Neural cell (in vitro differentiated cells): ENCODE measurements around the gene SNCAIP. TPM values are rescaled to one million over a fixed set of nuclear protein-coding genes. Genes with fewer than 3 reads are reported as not detected.

Experiments
- H2AFZ ChIP-seq: fragments of 200-600, 300-800 bp; sonication (generic), shearing (Covaris generic); 2 replicates; pipeline ENCODE4 v1.6.0; 2014; ENCODE audit warnings: low read depth, mild to moderate bottlenecking, antibody characterized with exemption, low read length, moderate library complexity
- H3F3A ChIP-seq: fragments of 200-600 bp; shearing (Covaris generic); 2 replicates; pipeline ENCODE4 v1.6.1; 2016; ENCODE audit warnings: mild to moderate bottlenecking, moderate library complexity, mixed read lengths, antibody characterized with exemption, low read length; ENCODE audit not compliant: insufficient read depth, poor library complexity, severe bottlenecking
- H3K27ac ChIP-seq: fragments of 200-600, 300-800 bp; sonication (generic), shearing (Covaris generic); 2 replicates; pipeline ENCODE4 v1.5.1; 2014; ENCODE audit warnings: mild to moderate bottlenecking, low read length, moderate library complexity
- H3K27me3 ChIP-seq: fragments of 300-800, 200-600 bp; sonication (generic), shearing (Covaris generic); 2 replicates; pipeline ENCODE4 v1.6.0; 2014; ENCODE audit warnings: mild to moderate bottlenecking, low read depth, low read length, moderate library complexity; ENCODE audit not compliant: insufficient read depth
- H3K36me3 ChIP-seq: fragments of 300-800, 200-600 bp; sonication (generic), shearing (Covaris generic); 2 replicates; pipeline ENCODE4 v1.5.1; 2014; ENCODE audit warnings: mild to moderate bottlenecking, antibody characterized with exemption, low read length, moderate library complexity; ENCODE audit not compliant: insufficient read depth
- H3K4me2 ChIP-seq: fragments of 300-800, 200-600 bp; sonication (generic), shearing (Covaris generic); 2 replicates; pipeline ENCODE4 v1.6.0; 2014; ENCODE audit warnings: mild to moderate bottlenecking, low read length
- H3K4me3 ChIP-seq: fragments of 300-800, 200-600 bp; sonication (generic), shearing (Covaris generic); 2 replicates; pipeline ENCODE4 v1.5.1; 2014; ENCODE audit warnings: mild to moderate bottlenecking, low read length, moderate library complexity
- H3K79me2 ChIP-seq: fragments of 200-600 bp; shearing (Covaris generic); replicated peaks from 2 replicates; pipeline ENCODE4 v1.6.0; 2014; ENCODE audit warnings: mild to moderate bottlenecking, low read length, moderate library complexity; ENCODE audit not compliant: insufficient read depth
- H3K9ac ChIP-seq: fragments of 300-800, 200-600 bp; sonication (generic), shearing (Covaris generic); 2 replicates; pipeline ENCODE4 v1.6.1; 2016; ENCODE audit warnings: mild to moderate bottlenecking, low read length, mixed read lengths
- H3K9me2 ChIP-seq: fragments of 200-600 bp; shearing (Covaris generic); 2 replicates; pipeline ENCODE4 v1.6.1; 2016; ENCODE audit warnings: mild to moderate bottlenecking, low read length, mixed read lengths; ENCODE audit not compliant: insufficient read depth
- H3K9me3 ChIP-seq: fragments of 200-600, 300-800 bp; sonication (generic), shearing (Covaris generic); 2 replicates; pipeline ENCODE4 v1.6.1; 2016; ENCODE audit warnings: mild to moderate bottlenecking, mixed run types, low read length, moderate library complexity, mixed read lengths
- H4K20me1 ChIP-seq: fragments of 200-600 bp; shearing (Covaris generic); 2 replicates; pipeline ENCODE4 v1.6.1; 2016; ENCODE audit warnings: mild to moderate bottlenecking, mixed run types; ENCODE audit not compliant: insufficient read depth
- CTCF ChIP-seq: fragments of 450-650 bp; IDR thresholded peaks from 2 replicates; pipeline ENCODE4 v1.5.1; 2014; ENCODE audit warnings: antibody characterized with exemption, mild to moderate bottlenecking, moderate library complexity; ENCODE audit not compliant: poor library complexity, severe bottlenecking
- EP300 ChIP-seq: fragments of 450-650 bp; conservative IDR thresholded peaks from 2 replicates; pipeline ENCODE4 v1.6.1; 2014; ENCODE audit warnings: antibody characterized with exemption, mild to moderate bottlenecking, moderate library complexity; ENCODE audit not compliant: poor library complexity, severe bottlenecking
- EZH2 ChIP-seq: fragments of 200-600, 300-800 bp; shearing (Covaris generic), sonication (generic); IDR thresholded peaks from 2 replicates; pipeline ENCODE4 v1.6.1; 2014; ENCODE audit warnings: antibody characterized with exemption, low read length, borderline replicate concordance, mild to moderate bottlenecking; ENCODE audit not compliant: insufficient read depth, poor library complexity, severe bottlenecking
- MXI1 ChIP-seq: fragments of 450-650 bp; conservative IDR thresholded peaks from 2 replicates; pipeline ENCODE4 v1.6.1; 2014; ENCODE audit warnings: antibody characterized with exemption, mild to moderate bottlenecking; ENCODE audit not compliant: poor library complexity, severe bottlenecking
- POLR2AphosphoS5 ChIP-seq: IDR thresholded peaks from 2 replicates; pipeline ENCODE4 v1.6.1; 2012
- RAD21 ChIP-seq: fragments of 450-650 bp; conservative IDR thresholded peaks from 2 replicates; pipeline ENCODE4 v1.6.1; 2014; ENCODE audit warnings: antibody characterized with exemption, mild to moderate bottlenecking, moderate library complexity
- SMC3 ChIP-seq: fragments of 450-650 bp; conservative IDR thresholded peaks from 2 replicates; pipeline ENCODE4 v1.6.1; 2014; ENCODE audit warnings: antibody characterized with exemption, mild to moderate bottlenecking, moderate library complexity; ENCODE audit not compliant: poor library complexity
- TAF1 ChIP-seq: IDR thresholded peaks from 2 replicates; pipeline ENCODE4 v1.6.1; 2012; ENCODE audit warnings: low read depth
- polyA plus RNA-seq: library from polyadenylated mRNA; depleted of rRNA; stranded (reverse); fragments of >200 nt; gene quantifications from 2 replicates; pipeline ENCODE4 v1.2.3, GENCODE V29; 2014
- TF ChIP-seq, protein P1 (sequence below): IDR thresholded peaks from 2 replicates; pipeline ENCODE4 v1.6.1; 2012; ENCODE audit warnings: borderline replicate concordance

The SNCAIP gene
- polyA plus RNA-seq, 1 donor from 2014 or later: 25.6 TPM

- Histone ChIP-seq H4K20me1 (no peaks in the 10 kb centered on the region), H3K27me3 (no peaks in the 10 kb centered on the region), H2AFZ (no peak overlapping the region), H3K9me3 (no peaks in the 10 kb centered on the region), H3K9ac (no peak overlapping the region), H3K4me3 (no peak overlapping the region), H3F3A (no peaks in the 10 kb centered on the region), H3K27ac (no peak overlapping the region), H3K4me2 (no peak overlapping the region), H3K79me2 (no peaks in the 10 kb centered on the region), H3K9me2 (no peaks in the 10 kb centered on the region), H3K36me3 (no peaks in the 10 kb centered on the region)
- no peak for TF ChIP-seq SMC3
- TF ChIP-seq TAF1: no peak
Observed at GRCh38 chr5:122419142-122419894, 107.3 kb downstream of the SNCAIP start.

- no peaks in the 10 kb centered on the region for H3K9me3 ChIP-seq
- no peak overlapping the region for H3K4me3 ChIP-seq
- TF ChIP-seq RAD21 (no peak), POLR2AphosphoS5 (no peak), EP300 (no peak), EZH2 (no peak), SMC3 (no peak), MXI1 (no peak), TAF1 (no peak), CTCF (no peak)
- TF ChIP-seq, protein P1, sequence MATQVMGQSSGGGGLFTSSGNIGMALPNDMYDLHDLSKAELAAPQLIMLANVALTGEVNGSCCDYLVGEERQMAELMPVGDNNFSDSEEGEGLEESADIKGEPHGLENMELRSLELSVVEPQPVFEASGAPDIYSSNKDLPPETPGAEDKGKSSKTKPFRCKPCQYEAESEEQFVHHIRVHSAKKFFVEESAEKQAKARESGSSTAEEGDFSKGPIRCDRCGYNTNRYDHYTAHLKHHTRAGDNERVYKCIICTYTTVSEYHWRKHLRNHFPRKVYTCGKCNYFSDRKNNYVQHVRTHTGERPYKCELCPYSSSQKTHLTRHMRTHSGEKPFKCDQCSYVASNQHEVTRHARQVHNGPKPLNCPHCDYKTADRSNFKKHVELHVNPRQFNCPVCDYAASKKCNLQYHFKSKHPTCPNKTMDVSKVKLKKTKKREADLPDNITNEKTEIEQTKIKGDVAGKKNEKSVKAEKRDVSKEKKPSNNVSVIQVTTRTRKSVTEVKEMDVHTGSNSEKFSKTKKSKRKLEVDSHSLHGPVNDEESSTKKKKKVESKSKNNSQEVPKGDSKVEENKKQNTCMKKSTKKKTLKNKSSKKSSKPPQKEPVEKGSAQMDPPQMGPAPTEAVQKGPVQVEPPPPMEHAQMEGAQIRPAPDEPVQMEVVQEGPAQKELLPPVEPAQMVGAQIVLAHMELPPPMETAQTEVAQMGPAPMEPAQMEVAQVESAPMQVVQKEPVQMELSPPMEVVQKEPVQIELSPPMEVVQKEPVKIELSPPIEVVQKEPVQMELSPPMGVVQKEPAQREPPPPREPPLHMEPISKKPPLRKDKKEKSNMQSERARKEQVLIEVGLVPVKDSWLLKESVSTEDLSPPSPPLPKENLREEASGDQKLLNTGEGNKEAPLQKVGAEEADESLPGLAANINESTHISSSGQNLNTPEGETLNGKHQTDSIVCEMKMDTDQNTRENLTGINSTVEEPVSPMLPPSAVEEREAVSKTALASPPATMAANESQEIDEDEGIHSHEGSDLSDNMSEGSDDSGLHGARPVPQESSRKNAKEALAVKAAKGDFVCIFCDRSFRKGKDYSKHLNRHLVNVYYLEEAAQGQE: no peak
- no peak overlapping the region for H2AFZ ChIP-seq
- no peaks in the 10 kb centered on the region for H3K79me2 ChIP-seq
- H3F3A ChIP-seq: no peaks in the 10 kb centered on the region
- H3K4me2 ChIP-seq: no peak overlapping the region
- no peaks in the 10 kb centered on the region for H3K9me2 ChIP-seq
- H3K36me3 ChIP-seq: no peaks in the 10 kb centered on the region
- no peak overlapping the region for H3K27ac ChIP-seq
- H3K27me3 ChIP-seq: no peaks in the 10 kb centered on the region
- H4K20me1 ChIP-seq: no peaks in the 10 kb centered on the region
- H3K9ac ChIP-seq: no peak overlapping the region
Observed at GRCh38 chr5:122420091-122420490, 108.1 kb downstream of the SNCAIP start.
